SKM-1 (cell line): Measurements from ENCODE around the gene ATG10.
"Not testable (repeated sequence)": the region's sequence is repeated elsewhere in the genome, so short reads cannot be mapped to it uniquely, and the experiment has no call there.

Experiments used
- DNase-seq: peaks from one replicate; lab custom pipeline; 2025; ENCODE audit not compliant: unreplicated experiment; lab: John Stamatoyannopoulos, UW

The ATG10 gene

DNA sequence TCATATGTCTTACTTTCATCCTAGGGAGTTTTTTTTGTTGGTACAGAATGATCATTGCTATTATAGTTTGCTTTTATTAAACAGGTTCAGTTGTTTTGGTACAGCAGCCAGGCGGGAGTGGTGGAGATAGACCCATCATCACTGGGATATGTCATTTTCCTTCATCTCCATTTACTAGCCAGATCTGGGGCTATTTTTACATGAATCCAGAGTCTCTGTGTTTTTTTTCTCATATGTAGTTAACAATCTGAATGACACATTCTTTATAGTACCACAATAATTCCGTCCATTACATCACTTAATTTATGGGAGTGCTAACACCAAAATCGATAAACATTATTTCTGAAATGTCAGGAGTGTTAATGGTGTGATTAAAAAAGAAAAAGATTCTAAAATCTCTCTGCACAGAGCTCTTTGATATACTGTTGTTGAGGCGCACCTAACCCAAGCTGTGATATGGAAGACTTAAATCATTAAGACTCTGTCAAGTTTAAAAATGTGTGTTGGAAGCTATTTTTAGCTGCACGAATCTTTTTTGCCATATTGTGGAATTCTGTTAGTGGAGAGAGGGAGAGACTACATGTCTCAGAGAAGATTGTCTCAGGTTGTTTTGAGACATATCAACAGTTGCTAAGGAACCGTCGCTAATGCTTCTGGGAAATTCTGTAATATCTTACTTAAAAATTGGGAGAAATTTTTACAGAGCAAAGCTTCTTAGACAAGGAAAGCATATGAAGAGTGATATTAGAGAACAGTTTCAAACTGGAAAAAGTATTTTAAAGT, 246.7 kb downstream of the ATG10 start:
- DNase-seq, result no peak

DNA sequence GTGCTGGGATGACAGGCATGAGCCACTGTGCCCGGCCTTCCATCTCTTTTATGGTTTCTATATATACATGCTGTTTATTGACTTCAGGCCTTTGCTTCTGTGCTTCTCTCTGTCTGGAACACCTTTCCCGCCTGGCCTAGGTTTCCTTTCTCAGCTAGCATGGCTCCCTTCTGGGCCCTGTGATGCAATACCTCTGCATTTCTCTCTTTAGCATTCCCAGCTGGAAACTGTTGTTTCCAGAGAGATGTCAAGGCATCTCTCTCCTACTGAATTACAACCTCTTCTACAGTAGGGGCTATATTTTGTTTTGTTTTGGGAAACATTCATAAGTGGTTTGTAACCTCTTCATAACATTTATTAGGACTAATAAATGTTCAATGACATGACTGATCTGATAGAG, 249.2 kb downstream of the ATG10 start:
- no peak for DNase-seq

GRCh38 chr5:82222597-82223574, 251.1 kb downstream of the ATG10 start:
- DNase-seq, result no peak

DNA sequence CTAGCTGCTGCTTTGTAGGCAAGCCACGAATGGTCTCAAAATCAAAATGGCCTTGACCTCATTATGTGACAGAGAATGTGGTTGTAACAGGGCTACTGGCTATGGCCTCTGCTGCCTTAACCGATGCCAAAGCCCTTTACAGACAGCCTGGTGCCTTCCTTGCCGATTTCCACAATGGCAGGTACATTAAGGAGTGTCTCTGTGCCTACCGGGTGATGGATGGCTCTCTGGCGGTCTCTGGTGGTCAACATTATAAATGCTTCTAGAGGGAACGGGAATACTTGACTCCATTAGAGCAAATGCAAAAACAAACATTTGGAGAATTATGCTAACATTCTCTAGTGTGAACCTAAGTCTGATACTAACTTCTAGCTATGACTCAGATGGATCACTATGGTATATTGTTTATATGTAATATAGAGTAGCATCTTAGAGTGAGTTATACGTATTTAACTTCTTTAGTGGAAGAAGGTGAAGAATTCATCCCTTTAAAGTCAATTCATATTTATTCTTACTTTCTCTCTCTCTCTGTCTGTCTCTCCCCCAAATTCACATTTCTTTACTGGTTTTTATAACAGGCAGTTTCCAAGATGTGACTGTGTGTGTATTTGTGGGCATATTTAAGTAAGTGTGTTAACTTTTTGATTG, 253.8 kb downstream of the ATG10 start:
- DNase-seq, result peak; percentile 46

DNA sequence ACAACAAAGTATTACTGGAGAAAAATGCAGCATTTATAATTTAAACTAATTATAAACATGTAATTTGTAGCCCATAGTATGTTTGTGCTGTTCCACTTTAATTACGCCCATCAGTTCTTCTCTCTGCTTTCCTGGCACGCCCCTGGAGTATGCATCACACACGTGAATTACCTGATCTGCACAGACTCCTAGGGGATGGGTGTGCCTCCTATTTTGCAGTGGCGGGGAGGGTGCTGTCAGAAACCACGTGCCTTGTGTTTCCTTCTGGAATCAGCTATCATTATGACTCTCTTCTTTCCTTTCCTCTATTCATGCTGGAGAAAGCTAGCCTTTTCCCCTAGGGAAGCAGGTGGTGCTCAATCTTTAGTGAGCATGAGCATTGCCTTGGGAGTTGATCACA, 263.1 kb downstream of the ATG10 start:
- no peak for DNase-seq

DNA sequence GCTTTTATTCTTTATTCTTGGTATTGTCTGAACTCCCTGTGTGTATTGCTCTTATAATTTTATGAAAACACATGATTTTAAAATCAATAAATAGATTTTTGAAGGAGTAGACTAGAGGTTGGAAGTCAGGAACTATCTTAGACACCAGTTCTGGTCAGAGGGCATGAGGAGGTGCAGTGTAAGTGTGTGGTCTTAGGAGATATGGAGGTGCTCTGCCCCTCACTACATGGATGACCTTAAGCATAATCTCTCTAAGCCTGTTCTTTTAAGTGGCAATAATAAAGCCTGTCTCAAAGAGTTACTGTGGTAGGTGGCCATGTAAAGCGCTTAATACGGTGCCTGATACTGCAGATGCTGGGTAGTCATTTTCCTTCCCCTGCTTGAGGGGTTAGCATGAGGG, 272.3 kb downstream of the ATG10 start:
- DNase-seq, result no peak

DNA sequence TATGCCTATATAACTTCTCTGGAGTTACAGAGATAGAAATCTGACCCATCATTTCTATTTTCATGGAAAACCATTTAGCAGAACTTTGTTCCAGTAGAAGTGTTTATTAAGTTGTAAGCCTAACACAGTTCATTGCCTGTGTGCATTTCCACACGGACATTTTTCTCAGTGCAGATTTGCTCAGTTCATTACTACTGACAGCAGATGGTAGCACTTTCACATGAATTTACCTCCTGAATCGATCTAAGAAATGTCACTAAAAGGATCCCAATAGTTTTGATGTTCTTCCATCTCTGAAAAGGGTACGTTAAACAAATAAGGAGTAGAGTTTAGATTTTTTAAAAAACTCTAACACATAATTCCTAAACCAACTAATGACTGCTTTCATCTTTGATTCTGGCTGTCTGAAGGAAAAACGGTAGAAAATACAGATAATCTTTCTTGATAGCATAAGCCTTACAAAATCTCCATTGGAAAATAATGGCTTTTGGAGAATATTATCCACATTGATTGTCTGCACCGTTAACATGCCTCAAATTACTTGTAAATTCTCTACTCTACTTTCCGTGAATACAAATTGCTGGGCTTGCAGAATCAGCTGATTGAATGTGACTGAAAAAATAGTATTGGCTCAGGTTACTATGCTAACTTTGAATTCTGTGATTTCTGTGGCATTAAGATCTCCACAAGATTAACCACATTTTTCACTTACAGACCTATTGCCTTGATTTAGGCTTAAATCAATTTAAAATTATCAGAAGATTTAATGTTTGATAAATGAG, 273.2 kb downstream of the ATG10 start:
- DNase-seq, result no peak

- no peak for DNase-seq
Measured at GRCh38 chr5:82246960-82247574, 275.2 kb downstream of the ATG10 start.

GRCh38 chr5:82252744-82253143, 280.9 kb downstream of the ATG10 start:
- DNase-seq, result no peak

- no peak for DNase-seq
Measured at GRCh38 chr5:82255844-82256243, 284.0 kb downstream of the ATG10 start.

DNA sequence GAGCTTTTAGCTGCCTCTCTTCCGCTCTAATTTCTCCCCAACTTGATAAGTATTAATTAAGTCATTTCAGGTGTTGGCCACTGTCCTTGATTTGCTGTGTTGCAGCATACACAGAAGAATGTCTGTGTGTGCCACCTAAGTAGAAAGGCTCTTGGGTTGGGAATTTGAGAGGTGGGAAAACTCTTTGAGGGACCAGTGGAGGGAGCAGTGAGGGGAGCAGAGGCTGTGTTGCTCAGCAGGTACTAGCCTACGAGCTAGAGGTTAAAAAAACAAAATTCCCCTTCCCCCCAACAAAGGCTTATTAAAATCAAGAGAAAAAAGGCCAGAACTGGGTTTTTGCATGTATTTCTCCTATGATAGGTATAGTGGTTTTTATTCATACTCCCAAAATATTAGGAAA, 285.4 kb downstream of the ATG10 start:
- no peak for DNase-seq

DNA sequence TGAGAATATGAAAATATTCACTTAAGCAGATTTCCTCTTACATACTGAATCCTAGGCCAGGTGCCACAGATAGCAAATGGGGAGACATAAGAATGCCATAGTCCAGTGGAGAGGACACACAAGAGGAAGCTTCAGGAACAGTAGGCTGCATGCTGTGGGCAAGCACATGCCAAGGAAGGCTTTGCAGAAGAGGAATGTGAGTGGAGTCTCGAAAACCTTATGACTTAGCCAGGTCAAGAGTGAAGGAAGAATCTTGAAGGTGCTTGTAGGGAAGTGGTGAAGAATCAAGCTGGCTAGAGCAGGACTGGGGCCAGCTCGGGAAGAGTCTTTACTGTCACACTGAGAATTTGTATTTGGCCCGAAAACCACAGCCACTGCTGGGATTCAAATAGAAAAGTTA, 285.9 kb downstream of the ATG10 start:
- DNase-seq, result no peak

- peak; percentile 18 for DNase-seq
Measured at GRCh38 chr5:82259172-82259800, 287.5 kb downstream of the ATG10 start.

DNA sequence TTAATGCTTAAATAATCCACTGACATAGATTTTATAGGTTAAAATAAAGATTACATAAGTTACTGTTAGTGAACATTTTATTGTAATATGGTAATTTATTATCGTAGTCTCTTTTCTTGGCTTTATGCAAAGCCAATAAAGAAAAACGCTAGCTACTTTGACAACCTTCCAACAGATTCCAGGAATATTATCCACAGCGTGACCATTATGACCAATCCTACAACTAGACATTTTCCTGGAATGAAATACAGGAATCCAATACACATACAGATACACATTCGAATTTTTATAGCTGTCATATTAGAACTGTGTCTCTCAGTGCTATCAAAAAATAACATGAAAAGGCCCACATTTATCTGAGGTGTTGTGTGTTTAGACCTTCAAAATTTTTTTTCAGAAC, 293.2 kb downstream of the ATG10 start:
- DNase-seq, result no peak

DNA sequence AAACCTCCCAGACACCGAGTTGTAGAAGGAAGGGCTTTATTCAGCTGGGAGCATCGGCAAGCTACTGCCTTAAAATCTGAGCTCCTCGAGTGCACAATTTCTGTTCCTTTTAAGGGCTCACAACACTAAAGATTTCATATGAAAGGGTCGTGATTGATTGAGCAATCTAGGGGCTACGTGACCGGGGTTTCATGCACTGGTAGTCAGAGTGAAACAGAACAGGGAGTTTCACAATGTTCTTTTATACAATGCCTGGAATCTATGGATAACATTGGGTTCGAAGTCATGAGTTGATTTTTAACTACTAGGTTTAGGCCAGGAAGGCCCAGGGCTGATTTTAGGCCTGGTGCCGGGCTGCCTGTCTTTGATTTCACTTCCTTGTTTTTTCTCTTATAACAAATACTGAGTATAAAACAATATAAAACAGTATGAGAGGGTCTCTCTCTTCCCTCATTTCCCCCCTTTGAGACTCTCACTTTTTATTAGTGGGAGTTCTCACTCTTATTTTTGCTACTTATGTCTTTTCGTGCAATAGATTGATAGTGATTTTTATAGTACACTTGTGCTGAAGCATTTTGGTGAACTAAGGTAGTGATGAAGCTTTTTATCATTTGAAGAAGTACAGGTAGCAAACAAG, 295.6 kb downstream of the ATG10 start:
- not testable (repeated sequence) for DNase-seq

- DNase-seq, result not testable (repeated sequence)
Measured at GRCh38 chr5:82269363-82269762, 297.5 kb downstream of the ATG10 start.

GRCh38 chr5:82272571-82273356, 300.9 kb downstream of the ATG10 start:
- not testable (repeated sequence) for DNase-seq

GRCh38 chr5:82273426-82273825, 301.6 kb downstream of the ATG10 start:
- DNase-seq, result not testable (repeated sequence)
